GM18858 (cell line): Measurements from ENCODE around the gene SYT14.
"Not testable (repeated sequence)": the region's sequence is repeated elsewhere in the genome, so short reads cannot be mapped to it uniquely, and the experiment has no call there.

Experiments used
- ATAC-seq: cut with Tn5 transposase; IDR thresholded peaks from one replicate; pipeline ENCODE4 v1.9.1; 2021; ENCODE audit not compliant: unreplicated experiment

Gene SYT14

DNA sequence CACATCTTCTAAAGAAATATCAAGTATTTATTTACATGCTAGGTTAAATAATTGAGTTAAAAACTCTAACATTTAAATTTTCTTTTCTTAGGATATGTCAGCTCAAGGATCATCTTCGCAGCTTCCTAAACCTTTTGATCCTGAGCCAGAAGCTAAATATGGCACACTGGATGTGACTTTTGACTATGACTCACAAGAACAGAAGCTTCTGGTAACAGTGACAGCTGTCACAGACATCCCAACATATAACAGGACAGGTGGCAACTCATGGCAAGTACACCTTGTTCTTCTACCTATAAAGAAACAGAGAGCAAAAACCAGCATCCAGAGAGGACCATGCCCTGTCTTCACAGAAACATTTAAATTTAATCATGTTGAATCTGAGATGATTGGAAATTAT lies 161.9 kb downstream of the SYT14 start:
- no peak for ATAC-seq

DNA sequence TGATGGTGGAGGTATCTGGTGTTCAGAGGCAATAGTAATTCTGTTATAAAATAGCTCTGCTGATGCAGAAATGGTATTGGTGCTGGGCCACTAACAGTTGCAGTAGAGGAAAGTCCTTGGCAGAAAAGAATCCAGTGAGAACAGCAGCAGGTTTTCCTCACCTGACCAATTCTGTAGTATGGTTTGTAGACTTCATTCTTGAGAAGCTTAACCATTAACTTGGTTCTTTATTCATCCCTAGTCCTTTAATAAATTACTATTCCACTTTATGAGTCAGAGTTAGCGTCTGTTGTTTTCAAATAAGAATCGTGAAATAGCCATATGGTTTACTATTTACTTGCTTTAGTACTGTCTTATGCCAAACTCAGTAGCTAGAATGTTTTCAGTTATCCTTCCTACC lies 166.1 kb downstream of the SYT14 start:
- no peak for ATAC-seq

DNA sequence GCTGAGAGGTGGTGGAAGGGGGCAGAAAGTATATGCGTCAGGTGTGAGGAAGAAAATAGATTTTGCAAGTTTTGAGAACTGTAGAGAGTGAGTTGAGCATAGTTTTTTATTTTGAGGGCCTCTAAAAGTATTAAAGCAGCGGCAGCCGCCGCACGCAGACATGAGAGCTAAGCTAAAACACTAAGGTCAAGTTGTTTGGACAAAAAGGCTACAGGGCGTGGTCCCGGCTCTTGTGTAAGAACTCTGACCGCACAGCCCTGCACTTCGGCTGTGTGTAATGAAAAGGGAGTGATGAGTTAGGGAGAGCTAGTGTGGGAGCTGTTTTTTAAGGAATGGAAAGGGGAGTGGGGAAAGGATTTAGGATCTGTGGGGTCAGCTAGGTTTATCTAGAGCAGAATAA lies 174.9 kb downstream of the SYT14 start:
- ATAC-seq = not testable (repeated sequence)

DNA sequence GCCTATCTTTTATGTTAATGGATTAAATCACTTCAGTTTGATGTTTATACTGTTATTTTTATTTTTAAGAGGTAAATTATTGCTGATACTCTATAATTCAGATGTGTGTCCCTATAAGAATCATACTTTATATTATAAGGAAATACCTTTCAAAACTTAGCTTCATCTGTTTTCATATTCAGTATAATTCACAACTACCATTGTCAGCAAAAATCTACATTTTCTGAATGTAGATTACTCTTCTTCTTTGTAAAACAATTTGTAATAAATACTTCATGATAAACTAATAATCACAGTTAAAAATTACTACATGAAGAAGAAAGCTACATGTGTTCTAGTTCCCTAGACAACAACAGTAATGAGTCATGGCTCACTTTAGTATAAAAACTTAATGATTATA lies 179.2 kb downstream of the SYT14 start:
- ATAC-seq = no peak

DNA sequence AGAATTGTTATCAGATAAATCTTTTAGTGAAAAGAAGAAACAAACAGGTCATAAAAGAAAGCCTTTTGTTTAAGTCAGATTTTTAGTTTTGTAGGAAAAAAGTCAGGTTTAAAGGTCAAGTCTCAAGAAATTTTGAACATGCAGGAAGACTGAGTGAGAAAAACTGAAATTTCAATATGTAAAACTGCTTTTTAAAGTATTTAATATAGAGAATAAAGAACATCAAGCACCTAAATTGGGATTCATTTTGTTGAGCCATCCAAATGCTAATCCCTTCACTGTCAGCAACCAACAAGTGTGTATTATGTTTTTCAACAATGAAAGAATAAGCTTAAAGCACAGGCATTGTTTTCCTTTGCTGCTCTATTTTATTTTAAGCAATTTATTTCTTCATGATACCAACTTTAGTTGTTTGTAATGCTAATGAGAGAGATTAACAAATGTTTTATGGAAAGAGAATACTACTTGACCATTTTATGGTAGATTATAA lies 179.7 kb downstream of the SYT14 start:
- no peak for ATAC-seq

DNA sequence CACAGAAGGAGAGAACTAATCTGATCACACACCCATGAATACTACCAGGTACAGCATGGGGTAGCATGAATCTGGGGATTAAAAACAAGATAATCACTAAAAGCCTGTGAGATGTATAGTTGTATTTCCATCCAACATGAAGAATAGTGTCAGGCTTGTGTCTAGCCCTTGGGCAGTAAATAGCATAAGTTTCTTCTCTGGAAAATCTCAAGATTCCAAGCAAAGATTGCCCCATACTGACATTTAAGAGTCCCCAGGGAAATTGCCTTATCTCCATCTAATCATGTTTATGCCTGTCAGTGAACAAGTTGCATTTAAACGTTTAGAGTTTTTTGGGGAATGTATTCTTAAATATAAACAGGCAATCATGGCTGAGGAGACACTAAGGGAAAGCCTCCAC lies 185.4 kb downstream of the SYT14 start:
- no peak for ATAC-seq

DNA sequence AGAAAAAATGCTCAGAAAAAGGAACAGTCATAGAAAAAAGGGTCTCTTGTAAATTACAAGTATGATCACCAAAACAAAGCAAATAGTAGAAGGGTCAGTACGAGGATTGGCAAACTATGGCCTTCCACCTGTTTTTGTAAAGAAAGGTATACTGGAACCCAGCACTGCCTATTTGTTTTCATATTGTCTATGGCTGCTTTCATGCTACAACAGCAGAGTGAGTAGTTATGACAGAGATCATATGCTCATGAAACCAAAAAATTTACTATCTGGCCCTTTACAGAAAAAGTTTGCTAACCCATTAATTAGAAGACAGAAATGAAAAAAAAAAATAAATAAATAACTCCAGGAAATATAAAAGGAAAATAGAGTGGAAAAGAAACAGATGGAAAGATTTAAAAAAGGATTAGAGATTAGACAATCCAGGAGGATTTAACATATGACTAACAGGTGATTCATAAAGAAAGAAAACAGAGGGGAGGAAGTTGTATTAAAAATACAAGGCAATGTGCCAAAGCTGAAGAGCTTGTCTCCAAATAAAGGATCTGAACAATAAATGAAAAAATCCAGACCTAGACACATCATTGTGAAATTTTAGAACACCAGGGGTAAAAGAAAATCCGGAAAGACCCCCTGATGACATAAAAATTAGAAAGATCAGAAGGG lies 186.0 kb downstream of the SYT14 start:
- ATAC-seq = no peak

DNA sequence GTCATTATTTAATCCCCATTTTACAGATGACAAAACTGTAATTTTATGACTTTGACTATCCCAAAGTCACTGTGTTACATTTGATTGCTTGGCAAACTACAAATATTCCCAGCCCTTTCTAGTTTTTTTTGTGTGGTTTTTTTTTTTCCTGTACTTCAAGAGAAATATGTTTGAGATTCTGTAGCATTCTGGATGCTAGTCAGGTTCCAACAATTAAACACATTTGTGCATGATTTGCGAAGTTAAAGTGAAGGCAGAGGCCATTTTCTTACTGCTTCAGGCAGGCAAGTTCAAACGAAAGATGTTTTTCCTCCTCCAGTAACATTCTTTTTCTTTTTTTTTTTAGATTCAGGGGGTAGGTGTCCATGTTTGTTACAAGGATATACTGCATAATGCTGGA lies 186.7 kb downstream of the SYT14 start:
- no peak for ATAC-seq

DNA sequence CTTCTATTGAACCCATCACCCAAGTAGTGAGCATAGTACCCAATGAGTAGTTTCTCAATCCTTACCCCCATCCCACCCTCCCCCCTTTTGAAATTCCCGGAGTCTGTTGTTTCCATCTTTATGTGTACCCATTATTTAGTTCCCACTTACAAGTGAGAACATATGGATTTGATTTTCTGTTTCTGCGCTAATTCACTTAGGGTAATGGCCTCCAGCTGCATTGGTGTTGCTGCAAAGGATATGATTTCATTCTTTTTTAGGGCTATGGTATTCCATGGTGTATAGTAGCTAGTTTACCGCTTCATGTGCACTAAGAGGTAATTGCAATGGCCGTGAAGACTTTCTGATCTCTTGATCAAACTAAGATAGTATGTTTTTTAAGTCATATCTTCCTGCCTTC lies 187.1 kb downstream of the SYT14 start:
- ATAC-seq = no peak

DNA sequence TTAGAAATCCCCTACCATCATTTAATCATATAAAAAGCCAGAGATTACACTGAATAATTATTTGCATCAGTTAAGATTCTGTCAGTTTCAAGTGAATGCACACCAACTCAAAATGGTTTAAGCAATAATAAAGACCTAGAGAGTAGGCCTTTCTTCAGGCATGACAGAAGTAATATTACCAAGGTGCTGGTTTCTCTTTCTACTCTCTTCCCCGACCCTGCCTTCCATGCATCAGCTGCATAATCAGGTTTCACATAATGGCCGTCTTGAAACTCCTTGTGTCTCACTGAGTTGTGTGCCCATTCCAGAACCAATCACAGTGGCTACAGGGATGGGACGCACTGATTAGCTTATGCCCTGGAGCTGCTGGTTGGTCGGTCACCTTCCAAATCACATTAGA lies 191.1 kb downstream of the SYT14 start:
- ATAC-seq = no peak

DNA sequence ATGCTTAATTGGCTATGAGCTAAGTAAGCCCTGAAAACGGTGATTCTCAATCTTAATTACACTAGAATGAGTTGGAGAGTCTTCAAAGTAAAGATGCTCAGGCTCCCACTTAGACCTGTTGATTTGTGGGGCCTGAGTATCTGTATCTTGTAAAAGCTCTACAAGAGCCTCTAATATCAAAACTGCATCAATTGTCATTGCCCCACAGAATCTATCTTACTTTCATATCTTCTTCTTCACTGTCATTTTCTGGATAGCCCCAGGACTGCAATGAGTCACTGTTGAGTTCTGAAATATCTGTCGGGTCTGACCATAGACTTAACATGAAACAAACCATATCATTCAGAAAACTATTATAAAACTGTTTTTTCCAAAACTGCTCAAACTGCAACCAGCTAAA lies 191.7 kb downstream of the SYT14 start:
- ATAC-seq = peak; percentile 86

DNA sequence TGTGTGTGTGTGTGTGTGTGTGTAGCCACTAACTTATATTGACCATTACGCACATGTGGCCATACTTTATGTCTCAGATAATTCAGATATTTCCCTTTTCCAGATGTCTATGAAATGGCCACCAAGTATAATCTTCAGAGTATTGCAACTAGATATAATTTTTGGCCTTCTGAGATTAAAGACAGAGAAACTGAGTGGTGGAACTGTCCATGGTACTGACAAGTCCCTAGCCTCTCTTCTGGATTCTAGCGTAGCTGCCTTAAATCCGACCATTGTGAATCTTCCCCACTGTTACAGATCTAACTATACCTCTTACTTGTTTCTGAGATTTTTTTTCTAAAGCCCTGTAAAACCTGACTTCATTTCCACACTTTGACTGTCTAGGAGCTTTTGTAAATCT lies 194.6 kb downstream of the SYT14 start:
- ATAC-seq = no peak

DNA sequence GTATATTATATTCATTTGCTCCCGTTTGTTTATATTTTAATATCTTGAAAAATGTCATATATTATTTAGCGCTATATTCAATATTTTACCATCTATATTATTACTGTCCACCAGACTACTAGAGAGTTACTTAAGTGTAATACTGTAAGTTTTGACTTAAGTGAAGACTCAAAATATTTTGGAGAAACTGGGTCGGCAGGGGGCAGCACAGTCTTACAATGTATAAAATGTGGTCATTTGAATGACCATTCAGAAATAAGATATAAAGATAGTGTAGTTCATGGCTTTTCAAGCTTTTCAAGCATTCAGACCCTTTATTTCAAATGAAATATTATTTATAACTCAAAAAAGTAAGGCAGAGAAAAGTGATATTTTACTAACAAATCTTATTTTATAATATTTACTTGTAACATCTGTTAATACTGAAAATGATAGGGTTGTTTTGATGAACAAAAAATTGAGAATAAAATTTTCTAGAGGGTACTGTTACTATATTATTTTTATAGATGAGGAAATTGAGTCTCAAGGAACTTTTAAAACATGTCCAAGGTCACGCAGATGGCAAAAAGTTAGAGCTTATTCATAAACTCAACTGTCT lies 205.5 kb downstream of the SYT14 start:
- ATAC-seq = peak; percentile 44

DNA sequence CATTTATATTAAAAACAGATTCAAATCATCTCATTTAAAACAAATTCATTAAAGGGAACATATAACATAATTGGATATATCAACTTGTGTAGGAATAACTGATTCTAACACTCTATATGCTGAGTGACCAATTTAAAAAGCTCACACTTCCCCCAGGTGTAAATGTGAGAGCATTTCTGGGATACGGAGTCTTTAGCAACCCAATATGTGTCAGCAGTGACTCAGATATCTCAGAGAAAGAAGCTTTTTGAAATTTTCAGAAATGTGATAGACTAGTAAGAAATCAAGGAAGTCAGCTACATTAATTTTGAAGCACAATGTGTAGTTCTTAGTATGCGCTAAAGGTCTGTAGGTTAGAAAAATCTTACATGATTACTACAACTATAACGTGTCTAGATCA lies 206.7 kb downstream of the SYT14 start:
- ATAC-seq = no peak

DNA sequence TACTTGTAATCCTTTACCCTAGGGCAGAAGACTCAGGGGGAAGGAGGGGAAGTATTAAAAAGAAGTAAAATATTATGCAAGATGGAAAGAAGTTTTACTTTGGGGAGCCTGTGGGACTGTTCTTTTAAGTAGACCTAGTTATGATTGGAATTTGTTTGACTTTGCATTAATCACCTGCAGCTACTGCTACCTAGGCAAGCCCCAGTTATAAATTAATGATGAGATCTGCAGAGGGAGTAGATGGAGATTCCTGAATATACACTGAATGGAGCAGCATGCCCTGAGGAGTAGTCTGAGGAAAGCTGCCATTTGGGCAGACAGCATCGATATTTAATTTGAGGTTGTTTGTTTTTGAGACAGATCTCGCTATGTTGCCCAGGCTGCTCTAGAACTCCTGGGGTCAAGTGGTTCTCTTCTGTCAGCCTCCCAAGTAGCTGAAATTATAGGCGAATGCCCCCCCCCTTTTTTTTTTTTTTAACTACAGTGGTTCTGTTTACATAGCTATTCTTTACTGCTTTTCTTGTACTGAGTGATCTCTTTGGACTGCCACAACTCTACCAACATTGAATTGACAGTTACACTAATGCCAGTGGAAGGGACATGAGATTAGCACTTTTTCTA lies 213.1 kb downstream of the SYT14 start:
- no peak for ATAC-seq

DNA sequence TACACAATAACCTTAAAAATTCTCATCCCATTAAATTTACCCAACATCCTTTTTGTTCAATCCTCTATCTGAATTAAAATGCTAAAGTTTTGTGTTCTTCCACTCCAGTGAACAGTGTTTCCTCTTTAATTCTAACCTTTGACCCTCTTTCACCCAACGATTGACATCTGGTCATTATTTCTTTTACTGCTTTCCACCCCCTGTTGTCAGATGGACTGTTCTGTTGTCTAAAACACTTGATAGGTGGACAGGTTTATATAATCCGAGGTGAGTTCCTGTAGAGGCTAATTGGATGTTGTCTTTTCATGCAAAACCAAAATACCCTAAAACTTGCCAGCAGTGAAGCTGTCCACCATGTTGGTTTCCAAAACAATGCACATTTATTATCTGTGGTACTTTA lies 221.2 kb downstream of the SYT14 start:
- ATAC-seq = no peak

DNA sequence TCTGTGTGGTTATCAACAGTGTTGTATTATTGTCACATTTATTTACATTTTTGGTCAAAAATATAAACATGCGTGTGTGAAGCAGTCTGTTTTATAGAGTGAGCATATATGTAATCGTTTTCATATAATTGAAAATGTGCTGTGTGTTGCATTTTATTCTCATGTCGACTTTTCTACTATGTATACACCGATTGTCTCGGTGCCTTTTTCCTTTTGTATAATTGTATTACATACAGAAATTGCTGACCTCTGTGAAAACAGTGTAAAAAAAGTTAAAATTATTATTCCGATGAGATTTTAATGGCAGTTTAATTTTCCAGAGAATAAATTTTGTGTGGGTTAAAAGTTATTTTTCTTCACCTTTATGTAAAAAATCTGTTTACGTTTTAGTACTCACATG lies 232.2 kb downstream of the SYT14 start:
- ATAC-seq = no peak

DNA sequence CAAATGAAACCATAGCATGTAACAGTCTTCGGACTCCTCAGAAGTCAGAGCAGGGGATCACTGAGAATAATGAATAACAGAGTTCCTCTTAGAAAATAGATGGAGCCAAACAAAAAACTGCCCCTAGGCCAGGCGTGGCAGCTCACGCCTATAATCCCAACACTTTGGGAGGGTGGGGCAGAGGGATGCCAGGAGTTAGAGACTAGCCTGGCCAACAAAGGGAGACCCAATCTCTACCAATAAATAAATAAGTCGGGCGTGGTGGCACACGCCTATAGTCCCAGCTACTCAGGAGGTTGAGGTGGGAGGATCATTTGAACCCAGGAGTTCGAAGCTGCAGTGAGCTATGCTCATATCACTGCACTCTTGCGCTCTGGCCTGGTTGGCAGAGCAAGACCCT lies 236.1 kb downstream of the SYT14 start:
- ATAC-seq = no peak

DNA sequence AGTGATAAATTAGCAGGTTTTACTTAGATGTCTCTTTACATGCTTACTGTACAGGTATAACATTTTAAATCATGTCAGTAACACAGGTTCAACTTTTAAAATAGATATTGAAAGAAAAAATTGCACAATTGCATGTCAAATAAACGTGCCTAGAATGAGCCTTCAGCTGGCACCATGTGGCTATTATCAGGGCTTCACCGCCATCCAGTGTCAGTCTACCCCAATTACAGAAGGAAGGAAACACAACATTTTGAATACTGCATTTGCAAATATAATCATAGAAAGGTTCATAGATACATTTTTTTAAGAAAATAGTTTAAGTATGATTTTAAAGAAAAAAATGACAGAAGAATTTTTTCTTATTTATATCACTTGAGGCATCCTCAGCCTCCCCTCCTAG lies 247.0 kb downstream of the SYT14 start:
- ATAC-seq = no peak

DNA sequence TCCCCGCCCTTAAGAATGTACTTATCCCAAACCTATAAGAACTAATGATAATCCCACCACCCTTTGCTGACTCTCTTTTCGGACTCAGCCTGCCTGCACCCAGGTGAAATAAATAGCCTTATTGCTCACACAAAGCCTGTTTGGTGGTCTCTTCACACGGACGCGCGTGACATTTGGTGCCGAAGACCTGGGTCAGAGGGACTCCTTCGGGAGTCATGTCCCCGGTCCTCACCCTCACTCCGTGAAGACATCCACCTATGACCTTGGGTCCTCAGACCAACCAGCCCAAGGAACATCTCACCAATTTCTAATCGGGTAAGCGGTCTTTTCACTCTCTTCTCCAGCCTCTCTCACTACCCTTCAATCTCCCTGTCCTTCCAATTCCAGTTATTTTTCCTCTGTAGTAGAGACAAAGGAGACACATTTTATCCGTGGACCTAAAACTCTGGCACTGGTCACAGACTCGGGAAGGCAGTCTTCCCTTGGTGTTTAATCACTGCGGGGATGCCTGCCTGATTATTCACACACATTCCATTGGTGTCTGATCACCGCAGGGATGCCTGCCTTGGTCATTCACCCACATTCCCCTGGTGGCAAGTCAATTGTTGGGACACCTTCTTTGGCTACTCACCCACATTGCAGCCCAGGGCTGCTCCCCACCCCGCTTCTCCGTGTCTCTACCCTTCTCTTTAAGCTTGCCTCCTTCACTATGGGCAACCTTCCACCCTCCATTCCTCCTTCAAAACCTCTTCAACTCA lies 250.0 kb downstream of the SYT14 start:
- not testable (repeated sequence) for ATAC-seq

DNA sequence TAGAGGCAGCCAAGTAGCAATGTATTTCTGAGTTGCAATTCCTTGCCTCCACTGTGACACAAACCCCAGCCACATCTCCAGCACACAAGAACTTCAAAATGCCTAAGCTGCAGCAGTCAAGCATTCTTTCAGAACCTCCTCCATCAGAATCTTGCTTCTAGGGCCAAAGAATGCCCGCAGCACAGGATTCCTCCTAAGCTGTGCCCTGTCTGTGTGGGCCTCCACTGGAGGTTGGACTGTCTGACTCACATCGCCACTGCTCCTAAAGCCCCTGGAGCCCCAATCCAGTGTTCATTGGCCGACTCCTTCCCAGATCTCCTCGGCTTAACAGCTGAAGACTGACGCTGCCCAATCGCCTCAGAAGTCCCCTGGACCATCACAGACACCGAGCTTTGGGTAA lies 251.4 kb downstream of the SYT14 start:
- no peak for ATAC-seq

DNA sequence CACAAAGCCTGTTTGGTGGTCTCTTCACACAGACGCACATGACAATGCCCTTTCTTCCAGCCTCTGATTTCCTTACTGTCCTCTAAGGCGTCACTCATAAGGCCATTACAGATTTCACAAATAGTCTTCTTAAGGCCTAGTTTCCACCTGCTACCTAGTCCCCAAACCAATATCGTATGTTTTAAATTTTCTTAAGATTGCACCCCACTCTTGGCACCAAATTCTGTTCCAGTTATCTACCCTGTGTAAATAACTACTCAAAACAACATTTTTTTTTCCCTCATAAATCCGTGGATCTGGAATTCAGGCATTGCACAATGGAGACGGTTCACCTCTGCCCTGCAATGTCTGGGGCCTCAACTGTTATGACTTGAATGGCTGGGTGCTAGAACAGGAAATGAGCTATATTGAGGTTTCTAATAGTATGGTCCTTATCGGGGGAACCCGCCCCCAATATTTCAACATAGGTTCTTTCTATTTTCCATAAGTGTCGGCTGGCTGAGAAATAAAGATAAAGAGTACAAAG lies 257.7 kb downstream of the SYT14 start:
- no peak for ATAC-seq
